Activated T-cell treated with anti-CD3 and anti-CD28 coated beads for 4 hours (primary cell): Measurements from ENCODE around the gene POU2F3.
A peak's percentile ranks its signal among the peaks of the same experiment; 100 is the strongest.

Experiments used
- DNase-seq: peaks from one replicate; pipeline ENCODE4 v3.0.0-alpha.2; 2020

POU2F3 gene

DNA sequence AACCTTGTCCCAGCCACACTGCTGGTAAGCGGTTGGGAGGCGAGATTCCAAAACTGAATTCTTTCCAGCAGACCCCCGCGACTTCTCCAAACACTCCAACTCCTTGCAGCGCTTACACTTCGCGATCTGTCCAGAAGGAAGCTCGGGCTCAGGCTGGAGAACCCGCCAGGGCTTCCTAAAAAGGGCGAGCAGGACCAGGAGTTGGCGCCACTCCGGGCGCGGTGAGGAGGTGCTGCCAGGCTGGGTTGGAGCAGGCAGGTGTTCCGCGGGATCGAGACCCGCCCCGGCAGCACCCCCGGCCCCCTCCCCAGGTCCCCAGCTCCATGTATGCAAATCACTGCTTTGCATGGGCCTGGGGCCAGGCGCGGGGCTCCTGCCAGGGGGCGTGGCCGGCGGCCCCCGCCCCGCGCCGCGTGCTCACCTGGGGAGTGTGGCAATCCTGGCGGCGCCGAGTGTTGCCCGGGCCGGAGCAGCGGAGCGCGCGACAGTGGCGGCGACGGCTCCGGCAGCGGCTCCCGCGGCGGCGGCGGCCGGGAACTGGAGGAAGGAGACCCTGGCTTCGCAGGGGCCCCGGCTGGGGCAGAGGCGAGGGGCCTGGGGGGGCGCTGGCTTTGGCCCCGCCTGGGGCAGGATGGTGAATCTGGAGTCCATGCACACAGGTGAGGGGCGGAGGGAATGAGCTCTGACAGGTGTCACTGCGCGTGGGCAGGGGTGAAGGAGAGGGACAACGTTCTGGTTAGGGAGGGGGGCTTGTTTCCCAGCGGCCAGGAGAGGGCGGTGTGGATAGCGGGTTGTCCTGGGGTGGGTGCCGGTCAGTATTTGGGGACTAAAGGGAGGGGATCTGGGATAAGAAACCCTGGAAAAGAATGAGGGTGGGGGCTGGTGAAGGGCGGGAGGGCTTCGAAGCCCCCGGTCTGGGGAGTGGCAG lies at the start of gene POU2F3:
TSS of gene POU2F3 (plus strand) at position 428 of the 928 bp plus-strand sequence. CDS start at position 632, 204 bp downstream.
- DNase-seq, result no peak

DNA sequence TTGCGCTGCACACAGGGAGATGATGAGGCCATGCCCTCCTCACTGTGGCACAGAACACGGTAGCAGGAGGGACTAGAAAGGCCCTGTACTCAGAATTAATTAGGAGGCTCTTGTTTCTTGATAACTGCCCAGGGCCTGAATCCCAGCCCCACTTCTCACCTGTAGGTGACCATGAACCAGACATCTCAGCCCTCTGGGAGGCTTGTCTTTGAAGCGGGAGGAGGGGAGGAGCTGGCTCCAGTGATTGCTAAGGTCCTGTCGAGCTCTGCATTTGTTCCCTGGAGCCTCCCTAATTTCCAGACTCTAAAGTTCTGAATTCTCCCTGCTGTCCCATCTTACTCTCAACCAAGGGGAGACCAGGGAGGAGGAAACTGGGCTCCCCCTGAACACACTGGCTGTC lies 48.9 kb upstream of the POU2F3 start:
- no peak for DNase-seq

GRCh38 chr11:120192831-120193625 lies 46.9 kb upstream of the POU2F3 start:
- no peak for DNase-seq

DNA sequence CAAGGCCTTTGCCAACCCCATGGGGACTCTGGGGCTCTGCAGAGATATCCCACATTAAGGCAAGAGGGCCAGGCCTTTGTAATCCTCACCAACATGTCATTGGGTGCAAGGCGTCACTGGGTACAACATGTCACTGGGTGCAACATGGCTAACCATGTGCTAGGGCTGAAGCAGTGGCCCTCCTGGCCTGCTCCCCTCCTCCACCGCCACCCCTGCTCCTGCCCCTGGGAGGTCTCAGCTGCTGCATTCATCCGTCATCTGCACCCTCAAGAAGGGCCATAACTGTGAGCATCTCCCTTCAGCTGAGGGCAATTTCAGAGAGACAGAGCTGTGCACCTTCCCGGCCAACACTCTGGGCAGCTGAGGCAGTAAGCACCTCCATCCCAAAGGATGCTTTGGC lies 45.8 kb upstream of the POU2F3 start:
- no peak for DNase-seq

DNA sequence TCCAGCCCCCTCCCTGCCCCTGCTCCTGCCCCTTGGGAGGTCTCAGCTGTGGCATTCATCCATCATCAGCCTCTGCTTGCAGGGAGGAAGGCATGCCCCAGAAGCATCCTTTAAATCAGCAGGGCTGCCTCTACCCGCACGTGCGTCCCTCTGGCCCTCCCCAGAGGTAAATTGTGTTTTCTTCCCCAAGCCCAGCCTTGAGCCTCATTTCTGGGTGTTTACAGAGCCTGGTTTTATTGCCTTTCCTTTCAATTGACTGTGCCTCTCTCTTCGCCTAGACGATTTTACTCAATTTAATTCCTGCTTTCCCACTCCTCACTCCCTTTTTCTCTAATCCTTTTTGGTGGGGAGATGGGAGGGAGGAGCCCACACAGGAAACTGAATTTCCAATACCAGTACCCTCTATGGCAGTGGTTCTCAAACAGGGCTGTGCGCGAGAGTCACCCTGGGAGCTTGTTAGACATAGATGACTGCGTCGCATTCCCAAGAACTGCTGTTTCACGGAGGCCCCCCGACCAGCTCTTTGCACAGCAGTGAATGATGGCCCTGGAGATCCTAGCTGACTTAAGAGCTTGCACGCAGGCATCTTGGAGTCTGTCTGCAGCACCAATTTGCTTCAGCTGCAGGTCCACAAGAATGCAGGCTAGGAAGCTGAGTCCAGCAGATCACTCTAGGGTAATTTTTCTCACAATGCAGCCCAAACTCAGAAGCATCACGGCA lies 44.2 kb upstream of the POU2F3 start:
- DNase-seq, result no peak

DNA sequence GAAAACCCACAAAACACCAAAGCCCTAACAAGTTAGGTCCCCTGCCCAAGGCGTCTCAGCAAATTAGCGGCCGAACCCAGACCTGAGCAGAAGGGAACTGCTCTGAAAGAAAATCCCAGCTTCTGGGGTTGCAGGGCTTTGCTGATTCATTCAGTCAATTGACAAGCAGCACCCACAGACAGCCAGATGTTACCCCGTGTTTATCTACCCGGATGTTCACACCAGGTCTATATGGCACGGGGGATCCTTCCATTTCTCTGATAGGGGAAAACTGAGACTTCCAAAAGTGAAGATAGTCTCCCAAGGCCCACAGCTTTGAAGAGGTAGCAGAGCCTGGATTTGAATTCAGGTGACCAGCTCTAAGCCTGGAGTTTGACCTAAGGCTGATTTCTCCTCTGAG lies 43.1 kb upstream of the POU2F3 start:
- no peak for DNase-seq

DNA sequence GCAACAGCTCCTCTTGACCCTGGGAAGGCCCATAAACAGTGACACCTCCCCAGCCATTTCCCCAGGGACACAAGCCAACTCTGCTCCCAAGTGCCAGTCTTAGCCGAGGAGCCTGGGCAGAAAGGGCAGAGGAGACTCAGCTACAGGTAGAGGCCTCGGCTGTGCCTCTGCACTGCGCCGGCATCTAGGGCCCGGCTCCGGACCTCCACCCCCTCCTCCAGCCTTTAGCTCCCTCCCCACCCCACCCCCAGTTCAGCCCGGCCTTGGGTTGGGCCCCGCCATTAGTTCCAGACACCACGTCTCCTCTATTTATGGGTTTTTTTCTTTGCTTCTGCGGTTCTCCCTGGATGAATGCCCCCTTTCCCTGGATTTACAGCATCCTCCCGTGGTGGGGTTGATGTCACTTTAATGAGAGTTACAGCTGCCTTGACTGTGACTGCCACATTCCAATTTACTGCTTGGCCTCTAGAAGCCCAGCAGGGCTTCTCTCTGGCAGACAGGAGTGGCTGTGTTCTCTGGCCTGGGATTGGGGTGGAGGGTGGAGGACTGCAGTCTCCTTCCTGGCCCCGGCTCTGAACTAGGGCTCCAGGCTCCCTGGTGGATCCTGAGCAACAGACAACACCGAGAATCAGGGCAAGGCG lies 42.6 kb upstream of the POU2F3 start:
- DNase-seq, result no peak

DNA sequence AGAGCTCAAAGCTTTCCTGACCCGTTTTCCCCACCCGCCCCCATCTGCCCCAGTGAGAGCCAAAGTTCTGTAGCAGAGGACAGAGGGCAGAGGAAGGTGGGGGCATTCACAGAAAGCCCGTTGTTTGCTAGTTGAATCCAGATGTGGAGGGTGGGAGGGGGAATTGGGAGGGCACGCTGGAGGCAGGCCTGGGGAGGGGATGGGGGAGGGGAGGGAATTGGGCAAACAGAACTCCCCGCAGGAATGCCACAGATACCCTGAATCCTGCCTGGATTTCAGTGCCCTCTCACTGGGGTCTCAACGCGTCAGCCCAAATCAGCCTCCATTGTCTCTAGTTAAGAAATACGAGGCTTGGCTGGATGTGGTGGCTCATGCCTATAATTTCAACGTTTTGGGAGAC lies 42.0 kb upstream of the POU2F3 start:
- no peak for DNase-seq

DNA sequence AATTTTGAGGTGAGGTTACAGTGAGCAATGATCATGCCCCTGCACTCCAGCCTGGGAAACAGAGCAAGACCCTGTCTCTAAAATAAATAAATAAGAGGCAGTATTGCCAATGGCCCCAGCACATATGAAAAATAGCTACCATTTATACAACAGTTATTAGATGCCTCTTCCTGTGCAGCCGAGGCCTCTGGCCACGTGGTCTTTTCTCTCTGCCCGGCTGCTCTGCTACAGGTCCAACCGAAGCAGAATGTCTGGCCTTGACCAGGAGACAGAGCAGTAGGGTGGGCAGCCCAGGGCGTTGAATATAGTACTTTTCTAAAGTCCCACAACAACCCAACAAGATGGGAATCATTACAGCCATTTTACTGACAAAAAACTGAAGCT lies 41.5 kb upstream of the POU2F3 start:
- no peak for DNase-seq

GRCh38 chr11:120198787-120199469 lies 41.0 kb upstream of the POU2F3 start:
- no peak for DNase-seq

DNA sequence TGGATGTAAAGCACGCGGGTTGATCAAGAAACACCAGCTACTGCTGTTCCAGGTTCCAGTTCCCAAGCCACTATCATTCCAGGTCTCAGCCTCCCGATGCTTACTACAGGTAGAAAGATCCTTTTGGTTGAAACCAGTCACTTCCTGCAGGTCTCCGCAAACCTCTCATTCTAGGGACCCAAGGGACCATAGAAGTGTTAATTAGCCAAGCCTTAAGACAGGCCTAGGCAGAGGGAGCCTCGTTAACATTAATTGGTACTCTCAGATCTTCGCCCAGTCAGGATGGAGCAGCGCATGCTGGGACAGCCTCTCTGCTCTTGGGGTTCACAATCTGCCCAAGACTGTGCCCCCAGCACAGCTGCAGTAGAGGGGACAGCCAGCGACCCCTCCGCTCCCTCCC lies 40.3 kb upstream of the POU2F3 start:
- no peak for DNase-seq

GRCh38 chr11:120200677-120201076 lies 39.3 kb upstream of the POU2F3 start:
- no peak for DNase-seq

- no peak for DNase-seq
Observed at GRCh38 chr11:120201653-120202052, 38.3 kb upstream of the POU2F3 start.

- no peak for DNase-seq
Observed at GRCh38 chr11:120203626-120204025, 36.3 kb upstream of the POU2F3 start.

- DNase-seq, result no peak
Observed at GRCh38 chr11:120205596-120206161, 34.3 kb upstream of the POU2F3 start.

GRCh38 chr11:120207512-120207911 lies 32.4 kb upstream of the POU2F3 start:
- no peak for DNase-seq

- no peak for DNase-seq
Observed at GRCh38 chr11:120208001-120208441, 31.9 kb upstream of the POU2F3 start.

- DNase-seq, result no peak
Observed at GRCh38 chr11:120208777-120209176, 31.2 kb upstream of the POU2F3 start.

GRCh38 chr11:120209746-120210625 lies 30.0 kb upstream of the POU2F3 start:
- no peak for DNase-seq

- DNase-seq, result peak; percentile 27
Observed at GRCh38 chr11:120210626-120211521, 29.1 kb upstream of the POU2F3 start, which contains the start of gene OAF. OAF (plus strand) TSS chr11:120211032; CDS start chr11:120211280, 248 bp downstream.
